IMR-90 (cell line): ENCODE results near the gene SEZ6L. TPM values are rescaled to one million over a fixed set of nuclear protein-coding genes. Genes with fewer than 3 reads are reported as not detected.

Source experiments
- ATAC-seq: fragments of 200-7000 bp; cut with Tn5 transposase; 2 replicates; pipeline ENCODE4 v1.9.1; 2020; ENCODE audit warnings: low read depth, mild to moderate bottlenecking, moderate library complexity
- BruUV-seq: library from RNA; stranded (reverse); fragments of 400-500 nt; replicated peaks from 2 replicates; lab custom pipeline; 2021; lab: Mats Ljungman, UMichigan
- CTCF ChIA-PET: fragments of 300-600 bp; formaldehyde crosslinking; extraction: SDS; loops from one replicate; lab custom pipeline; 2021; ENCODE audit warnings: antibody characterized with exemption; lab: Yijun Ruan, JAX
- POLR2A ChIA-PET: fragments of 300-600 bp; sonication (Branson Sonifier 250); formaldehyde crosslinking; loops from one replicate; lab custom pipeline; 2022; ENCODE audit warnings: antibody characterized with exemption; ENCODE audit not compliant: unreplicated experiment; lab: Charles Lee
- DNase-seq: peaks from one replicate; pipeline ENCODE4 v3.0.0; 2013
- H2AFZ ChIP-seq: replicated peaks from 2 replicates; pipeline ENCODE3; 2013; ENCODE audit warnings: low read length, mild to moderate bottlenecking; ENCODE audit not compliant: poor library complexity
- H2AK5ac ChIP-seq: 2 replicates; pipeline ENCODE4 v1.6.1; 2013; ENCODE audit warnings: low read depth, low read length, inconsistent platforms
- H2AK9ac ChIP-seq: replicated peaks from 2 replicates; pipeline ENCODE3; 2013; ENCODE audit warnings: mild to moderate bottlenecking, low read depth, low read length, moderate library complexity; ENCODE audit not compliant: poor library complexity
- H2BK120ac ChIP-seq: 2 replicates; pipeline ENCODE4 v1.6.1; 2013; ENCODE audit warnings: low read depth, low read length, inconsistent platforms
- H2BK15ac ChIP-seq: 3 replicates; pipeline ENCODE4 v1.6.1; 2013; ENCODE audit warnings: low read depth, low read length, inconsistent platforms
- H2BK20ac ChIP-seq: 2 replicates; pipeline ENCODE4 v1.6.1; 2013; ENCODE audit warnings: low read depth, mild to moderate bottlenecking, inconsistent platforms, low read length, moderate library complexity
- H2BK5ac ChIP-seq: 2 replicates; pipeline ENCODE4 v1.6.1; 2013; ENCODE audit warnings: mild to moderate bottlenecking, low read depth, low read length, inconsistent platforms; ENCODE audit not compliant: poor library complexity, severe bottlenecking
- H3K14ac ChIP-seq: replicated peaks from 2 replicates; pipeline ENCODE4 v1.6.1; 2013; ENCODE audit warnings: low read depth, low read length, inconsistent platforms
- H3K18ac ChIP-seq: 2 replicates; pipeline ENCODE4 v1.6.1; 2013; ENCODE audit warnings: low read depth, low read length, control low read depth
- H3K23ac ChIP-seq: 2 replicates; pipeline ENCODE4 v1.6.1; 2013; ENCODE audit warnings: low read depth, low read length, inconsistent platforms
- H3K27ac ChIP-seq: 2 replicates; pipeline ENCODE4 v1.5.1; 2013; ENCODE audit warnings: mild to moderate bottlenecking, control low read depth, low read length; ENCODE audit not compliant: insufficient read depth
- H3K27me3 ChIP-seq: 2 replicates; pipeline ENCODE4 v1.6.1; 2013; ENCODE audit warnings: low read length; ENCODE audit not compliant: control insufficient read depth, insufficient read depth
- H3K36me3 ChIP-seq: 2 replicates; pipeline ENCODE4 v1.6.1; 2013; ENCODE audit warnings: low read length, mixed read lengths; ENCODE audit not compliant: control insufficient read depth, insufficient read depth
- H3K4ac ChIP-seq: 2 replicates; pipeline ENCODE4 v1.6.1; 2013; ENCODE audit warnings: low read depth, low read length, inconsistent platforms
- H3K4me1 ChIP-seq: 2 replicates; pipeline ENCODE4 v1.6.1; 2013; ENCODE audit warnings: low read length, mixed read lengths; ENCODE audit not compliant: control insufficient read depth, insufficient read depth
- H3K4me2 ChIP-seq: 2 replicates; pipeline ENCODE4 v1.6.1; 2013; ENCODE audit warnings: low read depth, mild to moderate bottlenecking, control low read depth, low read length, moderate library complexity
- H3K4me3 ChIP-seq: 2 replicates; pipeline ENCODE4 v1.5.1; 2013; ENCODE audit warnings: low read depth, mild to moderate bottlenecking, control low read depth, low read length, moderate library complexity; ENCODE audit not compliant: insufficient read depth
- H3K56ac ChIP-seq: 2 replicates; pipeline ENCODE4 v1.6.1; 2013; ENCODE audit warnings: low read length, inconsistent platforms; ENCODE audit not compliant: insufficient read depth; ENCODE audit errors: extremely low read depth
- H3K79me1 ChIP-seq, 2 experiments: 2 replicates each; pipeline ENCODE4 v1.6.1; 2013; ENCODE audit warnings: low read length in 2 of 2, inconsistent platforms in 1 of 2, low read depth in 1 of 2
- H3K9ac ChIP-seq: 2 replicates; pipeline ENCODE4 v1.6.1; 2013; ENCODE audit warnings: low read depth, low read length, control low read depth
- H3K9me1 ChIP-seq: 2 replicates; pipeline ENCODE4 v1.6.1; 2013; ENCODE audit warnings: low read length, inconsistent platforms; ENCODE audit not compliant: insufficient read depth
- H3K9me3 ChIP-seq: 2 replicates; pipeline ENCODE4 v1.6.1; 2013; ENCODE audit warnings: low read length; ENCODE audit not compliant: control insufficient read depth, insufficient read depth
- H4K20me1 ChIP-seq: 2 replicates; pipeline ENCODE4 v1.6.1; 2013; ENCODE audit warnings: low read length, inconsistent platforms; ENCODE audit not compliant: insufficient read depth
- H4K5ac ChIP-seq: 2 replicates; pipeline ENCODE4 v1.6.1; 2013; ENCODE audit warnings: mild to moderate bottlenecking, low read depth, low read length, control low read depth
- H4K8ac ChIP-seq, 2 experiments: 2 replicates each; pipeline ENCODE4 v1.6.1; 2013; ENCODE audit warnings: low read depth in 2 of 2, low read length in 2 of 2, control low read depth in 1 of 2, inconsistent platforms in 1 of 2
- H4K91ac ChIP-seq: 2 replicates; pipeline ENCODE4 v1.6.1; 2013; ENCODE audit warnings: low read depth, low read length, inconsistent platforms; ENCODE audit not compliant: insufficient read depth
- BHLHE40 ChIP-seq: fragments of 150-350 bp; IDR thresholded peaks from 2 replicates; pipeline ENCODE4 v1.6.1; 2016; ENCODE audit warnings: mild to moderate bottlenecking, low read depth, low read length
- CEBPB ChIP-seq: IDR thresholded peaks from 2 replicates; pipeline ENCODE4 v1.6.1; 2012; ENCODE audit warnings: low read depth, low read length, improper control_type of control experiment
- CHD1 ChIP-seq: IDR thresholded peaks from 2 replicates; pipeline ENCODE4 v1.6.1; 2012; ENCODE audit warnings: low read depth, low read length, improper control_type of control experiment
- CTCF ChIP-seq: conservative IDR thresholded peaks from 2 replicates; pipeline ENCODE4 v1.5.1; 2012; ENCODE audit warnings: mild to moderate bottlenecking, low read depth, low read length, improper control_type of control experiment
- FOS ChIP-seq: fragments of 150-350 bp; IDR thresholded peaks from 2 replicates; pipeline ENCODE4 v1.6.1; 2016; ENCODE audit warnings: low read depth, low read length
- MAFK ChIP-seq: IDR thresholded peaks from 2 replicates; pipeline ENCODE4 v1.6.1; 2012; ENCODE audit warnings: low read depth, low read length, improper control_type of control experiment
- MAZ ChIP-seq: IDR thresholded peaks from 2 replicates; pipeline ENCODE4 v1.6.1; 2012; ENCODE audit warnings: low read depth, mild to moderate bottlenecking, low read length, improper control_type of control experiment, moderate library complexity, borderline replicate concordance
- MXI1 ChIP-seq: IDR thresholded peaks from 2 replicates; pipeline ENCODE4 v1.6.1; 2012; ENCODE audit warnings: low read depth, mild to moderate bottlenecking, low read length, moderate library complexity, borderline replicate concordance
- NFE2L2 ChIP-seq: fragments of 150-350 bp; IDR thresholded peaks from 2 replicates; pipeline ENCODE4 v1.6.1; 2016; ENCODE audit warnings: low read depth, mild to moderate bottlenecking, low read length
- POLR2A ChIP-seq: IDR thresholded peaks from 2 replicates; pipeline ENCODE4 v1.6.1; 2012; ENCODE audit warnings: mild to moderate bottlenecking, low read depth, low read length
- RAD21 ChIP-seq: IDR thresholded peaks from 2 replicates; pipeline ENCODE4 v1.6.1; 2012; ENCODE audit warnings: low read length, improper control_type of control experiment
- RCOR1 ChIP-seq: IDR thresholded peaks from 2 replicates; pipeline ENCODE4 v1.6.1; 2012; ENCODE audit warnings: mild to moderate bottlenecking, low read length, improper control_type of control experiment; ENCODE audit not compliant: insufficient replicate concordance
- RFX5 ChIP-seq: IDR thresholded peaks from 2 replicates; pipeline ENCODE4 v1.8.0; 2012; ENCODE audit warnings: low read depth, mild to moderate bottlenecking, low read length, moderate library complexity
- SMC3 ChIP-seq: fragments of 150-350 bp; IDR thresholded peaks from 2 replicates; pipeline ENCODE4 v1.6.1; 2016; ENCODE audit warnings: low read depth, mild to moderate bottlenecking, antibody characterized with exemption, low read length, moderate library complexity
- WGBS, 2 experiments: methylation state at CpG; one replicate each; pipeline versions ENCODE4 v1.1.5 to v1.1.7; 2013; ENCODE audit warnings: missing lambda C conversion rate in 2 of 2; ENCODE audit not compliant: insufficient read length in 1 of 2; ENCODE audit errors: extremely low coverage in 2 of 2; 5-methylcytosine and 5-hydroxymethylcytosine counted together
- dilution Hi-C: fragments of 300-500 bp; cut with HindIII; formaldehyde crosslinking; loops from one replicate; pipeline ENCODE4 v1.14.3; 2018; ENCODE audit warnings: low sequenced_read_pairs; ENCODE audit not compliant: unreplicated experiment
- in situ Hi-C: fragments of 300-500 bp; cut with MboI; formaldehyde crosslinking; loops from 3 replicates; pipeline ENCODE4 v1.14.3; 2019; ENCODE audit warnings: low sequenced_read_pairs, inconsistent platforms, mixed read lengths
- intact Hi-C: fragments of 100-400 bp; cut with micrococcal nuclease; formaldehyde crosslinking; loops from 2 replicates; pipeline ENCODE4 v1.10.0; 2022
- polyA plus RNA-seq, 3 experiments: library from polyadenylated mRNA; depleted of rRNA; stranded (reverse); fragments of >200 nt; gene quantifications; 2 replicates each; pipeline ENCODE4 v1.2.3, GENCODE V29; 2012; ENCODE audit warnings: low replicate concordance in 1 of 3
- total RNA-seq: library from RNA; depleted of rRNA; stranded (reverse); fragments of >200 nt; gene quantifications from 2 replicates; pipeline ENCODE4 v1.2.3, GENCODE V29; 2012
- TF ChIP-seq, protein P1 (sequence below): fragments of 150-350 bp; IDR thresholded peaks from 2 replicates; pipeline ENCODE4 v1.6.1; 2017; ENCODE audit warnings: mild to moderate bottlenecking, antibody characterized with exemption, low read length, low read depth
- TF ChIP-seq, protein P2 (sequence below): fragments of 150-350 bp; IDR thresholded peaks from 2 replicates; pipeline ENCODE4 v1.6.1; 2016; ENCODE audit warnings: low read depth, mild to moderate bottlenecking, low read length, moderate library complexity, borderline replicate concordance

The SEZ6L gene
- total and polyA plus RNA-seq, 2 of the 4 experiments (the other 2 are of a cell fraction) = not detected

GRCh38 chr22:26285632-26286031, 116.4 kb downstream of the SEZ6L start:
- no peak overlapping the region for H3K23ac ChIP-seq
- no peak overlapping the region for H3K18ac ChIP-seq
- no peak overlapping the region for H2AK5ac ChIP-seq
- no peak overlapping the region for H2BK20ac ChIP-seq
- H3K27me3 ChIP-seq = no peaks in the 10 kb centered on the region
- H4K5ac ChIP-seq = no peak overlapping the region
- CTCF ChIA-PET = no interaction called here
- H3K56ac ChIP-seq = no peak overlapping the region
- no peak overlapping the region for H2AFZ ChIP-seq
- H4K8ac ChIP-seq = no peak overlapping the region
- no TSS peak for BruUV-seq
- no peak overlapping the region for H2BK5ac ChIP-seq
- intact Hi-C loops (no loop called here), in situ Hi-C loops (no loop called here), dilution Hi-C loops (no loop called here)
- no peak overlapping the region for H2AK9ac ChIP-seq
- no peak overlapping the region for H3K4ac ChIP-seq
- H2BK15ac ChIP-seq = no peak overlapping the region
- POLR2A ChIA-PET = no interaction called here
- TF ChIP-seq NFE2L2 (no peak), CTCF (no peak), SMC3 (no peak), MAZ (no peak), BHLHE40 (no peak), RCOR1 (no peak), RAD21 (no peak), RFX5 (no peak), MAFK (no peak), CEBPB (no peak), CHD1 (no peak), MXI1 (no peak), FOS (no peak), POLR2A (no peak)
- TF ChIP-seq, protein P1, sequence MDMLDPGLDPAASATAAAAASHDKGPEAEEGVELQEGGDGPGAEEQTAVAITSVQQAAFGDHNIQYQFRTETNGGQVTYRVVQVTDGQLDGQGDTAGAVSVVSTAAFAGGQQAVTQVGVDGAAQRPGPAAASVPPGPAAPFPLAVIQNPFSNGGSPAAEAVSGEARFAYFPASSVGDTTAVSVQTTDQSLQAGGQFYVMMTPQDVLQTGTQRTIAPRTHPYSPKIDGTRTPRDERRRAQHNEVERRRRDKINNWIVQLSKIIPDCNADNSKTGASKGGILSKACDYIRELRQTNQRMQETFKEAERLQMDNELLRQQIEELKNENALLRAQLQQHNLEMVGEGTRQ = no peak
- TF ChIP-seq, protein P2, sequence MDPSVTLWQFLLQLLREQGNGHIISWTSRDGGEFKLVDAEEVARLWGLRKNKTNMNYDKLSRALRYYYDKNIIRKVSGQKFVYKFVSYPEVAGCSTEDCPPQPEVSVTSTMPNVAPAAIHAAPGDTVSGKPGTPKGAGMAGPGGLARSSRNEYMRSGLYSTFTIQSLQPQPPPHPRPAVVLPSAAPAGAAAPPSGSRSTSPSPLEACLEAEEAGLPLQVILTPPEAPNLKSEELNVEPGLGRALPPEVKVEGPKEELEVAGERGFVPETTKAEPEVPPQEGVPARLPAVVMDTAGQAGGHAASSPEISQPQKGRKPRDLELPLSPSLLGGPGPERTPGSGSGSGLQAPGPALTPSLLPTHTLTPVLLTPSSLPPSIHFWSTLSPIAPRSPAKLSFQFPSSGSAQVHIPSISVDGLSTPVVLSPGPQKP = no peak
- no peak overlapping the region for H3K9ac ChIP-seq
- H4K20me1 ChIP-seq = no peaks in the 10 kb centered on the region
- no peak overlapping the region for H3K4me3 ChIP-seq
- DNase-seq = no peak
- no peaks in the 10 kb centered on the region for H3K9me1 ChIP-seq
- H3K4me2 ChIP-seq = no peak overlapping the region
- H2BK120ac ChIP-seq = no peak overlapping the region
- no peak overlapping the region for H3K14ac ChIP-seq
- no peaks in the 10 kb centered on the region for H3K4me1 ChIP-seq
- H3K27ac ChIP-seq = no peak overlapping the region
- no peaks in the 10 kb centered on the region for H3K9me3 ChIP-seq
- no peak for ATAC-seq
- H3K36me3 ChIP-seq = no peaks in the 10 kb centered on the region
- H4K91ac ChIP-seq = no peak overlapping the region
- H3K79me1 ChIP-seq = no peaks in the 10 kb centered on the region
- no CpG with 5 or more reads among the region's 5 CpGs for WGBS, 2 experiments
